Hepatocyte (in vitro differentiated cells): Measurements from ENCODE around the gene RTTN. TPM values are rescaled to one million over a fixed set of nuclear protein-coding genes. Genes with fewer than 3 reads are reported as not detected.
"Not testable (repeated sequence)": the region's sequence is repeated elsewhere in the genome, so short reads cannot be mapped to it uniquely, and the experiment has no call there.

Source experiments
- DNase-seq: peaks from one replicate; pipeline ENCODE4 v3.0.0-alpha.2; 2016; ENCODE audit warnings: low spot score
- H2AFZ ChIP-seq: fragments of 200-600 bp; sonication (generic); 2 replicates; pipeline ENCODE4 v1.6.0; 2016; ENCODE audit warnings: antibody characterized with exemption, mild to moderate bottlenecking
- H3K27ac ChIP-seq: fragments of 200-600 bp; sonication (generic); 2 replicates; pipeline ENCODE4 v1.5.1; 2016; ENCODE audit warnings: mild to moderate bottlenecking
- H3K27me3 ChIP-seq: fragments of 200-600 bp; sonication (generic); 2 replicates; pipeline ENCODE4 v1.6.1; 2016
- H3K36me3 ChIP-seq: fragments of 200-600 bp; sonication (generic); replicated peaks from 2 replicates; pipeline ENCODE4 v1.5.1; 2016; ENCODE audit warnings: low read depth; ENCODE audit not compliant: insufficient read depth
- H3K4me1 ChIP-seq: fragments of 200-600 bp; sonication (generic); 2 replicates; pipeline ENCODE4 v1.5.1; 2016; ENCODE audit warnings: mild to moderate bottlenecking, moderate library complexity; ENCODE audit not compliant: insufficient read depth
- H3K4me2 ChIP-seq: fragments of 200-600 bp; sonication (generic); 2 replicates; pipeline ENCODE4 v1.6.0; 2016
- H3K4me3 ChIP-seq: fragments of 200-600 bp; sonication (generic); 2 replicates; pipeline ENCODE4 v1.5.1; 2016; ENCODE audit warnings: mild to moderate bottlenecking
- H3K79me2 ChIP-seq: fragments of 200-600 bp; sonication (generic); 2 replicates; pipeline ENCODE4 v1.6.0; 2017; ENCODE audit warnings: mild to moderate bottlenecking
- H3K9me2 ChIP-seq: fragments of 200-600 bp; sonication (generic); replicated peaks from 2 replicates; pipeline ENCODE4 v1.6.0; 2017; ENCODE audit warnings: mild to moderate bottlenecking; ENCODE audit not compliant: insufficient read depth
- H3K9me3 ChIP-seq: fragments of 200-600 bp; sonication (generic); 2 replicates; pipeline ENCODE4 v1.5.1; 2016; ENCODE audit warnings: low read depth, mild to moderate bottlenecking
- H4K20me1 ChIP-seq: fragments of 200-600 bp; sonication (generic); 2 replicates; pipeline ENCODE4 v1.6.0; 2016; ENCODE audit warnings: mild to moderate bottlenecking; ENCODE audit not compliant: insufficient read depth, poor library complexity, severe bottlenecking
- EZH2 ChIP-seq: fragments of 200-600 bp; sonication (generic); IDR thresholded peaks from 2 replicates; pipeline ENCODE4 v1.6.1; 2016; ENCODE audit warnings: antibody characterized with exemption, mild to moderate bottlenecking, borderline replicate concordance
- EZH2phosphoT487 ChIP-seq: fragments of 200-600 bp; sonication (generic); IDR thresholded peaks from one replicate; pipeline ENCODE4 v1.6.1; 2018; ENCODE audit warnings: antibody characterized with exemption, mild to moderate bottlenecking, low read depth, moderate library complexity; ENCODE audit not compliant: unreplicated experiment, severe bottlenecking
- WGBS: methylation state at CpG from one replicate; pipeline ENCODE4 v1.1.6; 2016; ENCODE audit warnings: low lambda C conversion rate; ENCODE audit errors: missing lambda C conversion rate; 5-methylcytosine and 5-hydroxymethylcytosine counted together
- polyA plus RNA-seq: library from polyadenylated mRNA; unstranded; fragments of >200 nt; fragmentation: Nextera tagmentation; extraction: Ambion mirVana; gene quantifications from 2 replicates; pipeline ENCODE4 v1.2.1, GENCODE V29; 2016
- total RNA-seq: library from RNA; depleted of rRNA; stranded (reverse); fragments of >200 nt; gene quantifications from 2 replicates; pipeline ENCODE4 v1.2.3, GENCODE V29; 2014
- TF ChIP-seq, protein P1 (sequence below): fragments of 200-600 bp; sonication (generic); IDR thresholded peaks from 2 replicates; pipeline ENCODE4 v1.5.1; 2016; ENCODE audit warnings: antibody characterized with exemption, mild to moderate bottlenecking; ENCODE audit not compliant: poor library complexity

Gene RTTN
- total and polyA plus RNA-seq, 2 experiments from 2014 or later = 2.5 to 14.0 TPM

DNA sequence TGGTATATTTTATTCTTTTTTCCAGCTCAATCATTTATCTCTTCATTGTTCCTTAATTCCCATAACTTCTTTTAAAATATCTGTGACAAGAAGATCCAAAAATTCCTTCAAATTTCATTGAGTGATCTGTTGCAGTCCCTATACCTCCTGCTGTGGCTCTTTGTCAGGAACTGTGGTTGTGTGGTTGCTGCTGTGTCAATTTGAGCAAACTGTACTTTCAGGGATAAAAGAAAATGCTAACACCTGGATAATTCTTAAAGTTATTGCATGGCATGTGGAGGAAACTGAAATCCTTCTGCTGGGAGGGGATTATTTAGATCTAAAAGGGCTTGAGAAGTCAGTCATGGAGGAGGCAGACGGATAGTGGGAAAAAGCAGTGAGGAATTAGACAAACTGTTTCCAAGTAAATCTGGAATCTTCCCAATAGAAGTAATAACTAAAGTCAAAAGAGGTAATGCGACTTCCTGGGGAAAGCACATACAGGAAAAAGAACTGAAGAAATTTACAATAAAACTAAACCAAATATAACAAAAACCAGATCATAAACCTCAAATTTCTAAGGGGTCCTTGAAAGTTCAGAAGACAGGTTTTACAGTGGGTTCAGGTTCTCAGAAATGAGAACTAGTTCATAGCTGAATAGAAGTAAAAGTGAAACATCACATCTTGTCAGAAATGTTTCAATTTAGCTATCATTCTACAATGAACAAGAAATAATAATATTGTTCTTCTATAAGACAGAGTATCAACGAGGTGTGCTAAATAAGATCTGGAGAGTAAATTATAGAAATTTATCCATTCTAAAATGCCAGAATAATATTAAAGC, 224.3 kb downstream of the RTTN start:
- H3K27ac ChIP-seq = no peak overlapping the region
- WGBS = 86% methylated on average over 3 of the region's 3 CpGs
- TF ChIP-seq EZH2phosphoT487 (no peak), EZH2 (no peak)
- TF ChIP-seq, protein P1, sequence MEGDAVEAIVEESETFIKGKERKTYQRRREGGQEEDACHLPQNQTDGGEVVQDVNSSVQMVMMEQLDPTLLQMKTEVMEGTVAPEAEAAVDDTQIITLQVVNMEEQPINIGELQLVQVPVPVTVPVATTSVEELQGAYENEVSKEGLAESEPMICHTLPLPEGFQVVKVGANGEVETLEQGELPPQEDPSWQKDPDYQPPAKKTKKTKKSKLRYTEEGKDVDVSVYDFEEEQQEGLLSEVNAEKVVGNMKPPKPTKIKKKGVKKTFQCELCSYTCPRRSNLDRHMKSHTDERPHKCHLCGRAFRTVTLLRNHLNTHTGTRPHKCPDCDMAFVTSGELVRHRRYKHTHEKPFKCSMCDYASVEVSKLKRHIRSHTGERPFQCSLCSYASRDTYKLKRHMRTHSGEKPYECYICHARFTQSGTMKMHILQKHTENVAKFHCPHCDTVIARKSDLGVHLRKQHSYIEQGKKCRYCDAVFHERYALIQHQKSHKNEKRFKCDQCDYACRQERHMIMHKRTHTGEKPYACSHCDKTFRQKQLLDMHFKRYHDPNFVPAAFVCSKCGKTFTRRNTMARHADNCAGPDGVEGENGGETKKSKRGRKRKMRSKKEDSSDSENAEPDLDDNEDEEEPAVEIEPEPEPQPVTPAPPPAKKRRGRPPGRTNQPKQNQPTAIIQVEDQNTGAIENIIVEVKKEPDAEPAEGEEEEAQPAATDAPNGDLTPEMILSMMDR = no peak

DNA sequence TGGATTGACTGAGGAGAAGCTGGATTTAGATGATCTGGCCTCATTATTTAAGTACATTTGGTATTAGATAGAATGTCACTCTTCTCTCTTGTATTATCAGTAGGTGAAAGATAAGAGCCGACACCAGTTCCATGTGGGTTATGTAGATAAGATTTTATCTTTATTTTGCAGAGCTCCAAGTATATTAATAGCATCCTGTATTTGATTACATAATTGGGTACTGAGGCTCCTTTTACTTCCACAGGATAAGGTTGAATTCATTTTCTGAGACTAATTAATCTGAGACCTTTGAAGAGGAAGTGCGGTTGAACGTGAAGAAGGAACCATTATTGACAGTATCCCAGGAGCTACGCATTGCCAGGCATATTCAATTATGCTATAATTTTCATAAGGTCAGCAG, 225.0 kb downstream of the RTTN start:
- H4K20me1 ChIP-seq = no peaks in the 10 kb centered on the region
- WGBS = 63% methylated on average over 4 of the region's 4 CpGs
- no peaks in the 10 kb centered on the region for H3K27me3 ChIP-seq
- no peak overlapping the region for H3K4me2 ChIP-seq
- H3K27ac ChIP-seq = no peak overlapping the region
- no peaks in the 10 kb centered on the region for H3K36me3 ChIP-seq
- TF ChIP-seq, protein P1 = no peak
- TF ChIP-seq EZH2 (no peak), EZH2phosphoT487 (no peak)
- H3K4me3 ChIP-seq = no peak overlapping the region
- H3K79me2 ChIP-seq = no peaks in the 10 kb centered on the region
- no peaks in the 10 kb centered on the region for H3K9me3 ChIP-seq
- DNase-seq = no peak
- H3K4me1 ChIP-seq = no peaks in the 10 kb centered on the region
- no peak overlapping the region for H2AFZ ChIP-seq
- H3K9me2 ChIP-seq = no peaks in the 10 kb centered on the region

More for the DNA sequence above, 224.3 kb downstream of the RTTN start:
- H3K4me3 ChIP-seq = no peak overlapping the region
- no peaks in the 10 kb centered on the region for H3K36me3 ChIP-seq
- no peaks in the 10 kb centered on the region for H3K27me3 ChIP-seq
- H4K20me1 ChIP-seq = no peaks in the 10 kb centered on the region
- H3K9me2 ChIP-seq = no peaks in the 10 kb centered on the region
- H2AFZ ChIP-seq = no peak overlapping the region
- no peaks in the 10 kb centered on the region for H3K4me1 ChIP-seq
- H3K4me2 ChIP-seq = no peak overlapping the region
- H3K9me3 ChIP-seq = no peaks in the 10 kb centered on the region
- H3K79me2 ChIP-seq = no peaks in the 10 kb centered on the region
- no peak for DNase-seq

DNA sequence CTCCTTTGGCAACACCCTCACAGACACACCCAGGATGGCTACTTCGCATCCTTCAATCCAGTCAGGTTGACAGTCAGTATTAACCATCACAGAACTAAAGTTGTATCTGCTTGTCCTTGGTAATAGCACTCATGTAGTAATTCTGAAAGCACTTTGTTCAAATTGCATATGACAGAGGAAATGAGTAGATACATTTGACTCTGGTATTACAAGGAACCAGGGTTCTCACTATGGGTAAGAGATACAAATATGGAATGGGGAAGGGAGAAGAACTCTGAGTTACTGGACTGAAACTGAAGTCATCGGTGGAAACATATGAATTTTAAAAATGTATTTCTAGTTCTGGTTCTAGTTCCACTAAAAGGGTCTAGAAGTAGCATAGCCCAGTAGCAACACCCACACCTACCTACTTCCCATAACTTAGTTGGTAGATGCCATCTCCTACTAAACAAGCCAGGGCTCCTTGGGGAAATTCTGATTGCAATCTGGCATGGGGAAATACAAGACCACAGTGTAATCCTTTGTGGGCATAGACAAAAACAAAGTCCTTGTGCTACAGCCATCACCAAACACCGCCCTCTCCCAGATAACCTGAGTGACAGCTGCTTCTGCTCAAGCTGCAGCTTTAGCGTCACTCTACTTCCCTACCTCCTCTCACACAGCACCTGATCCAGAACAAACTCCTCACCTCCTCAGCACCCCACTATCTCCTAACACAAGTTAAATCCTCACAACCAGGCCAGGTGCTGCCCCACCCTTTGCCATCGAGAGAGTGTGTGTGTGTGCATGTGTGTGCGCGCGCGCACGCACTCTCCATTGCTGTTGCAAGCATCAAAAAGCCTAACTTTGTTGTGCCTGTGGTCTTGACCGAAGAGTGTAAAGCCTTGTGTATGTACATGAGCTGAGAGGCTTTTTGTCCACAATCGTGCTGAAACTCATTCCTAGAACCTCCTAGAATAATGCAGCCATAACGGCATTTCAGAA, 226.5 kb downstream of the RTTN start:
- no peak overlapping the region for H3K4me3 ChIP-seq
- H3K27ac ChIP-seq = no peak overlapping the region
- no peaks in the 10 kb centered on the region for H3K4me1 ChIP-seq
- no peak overlapping the region for H2AFZ ChIP-seq
- H3K9me2 ChIP-seq = no peaks in the 10 kb centered on the region
- DNase-seq = no peak
- no peaks in the 10 kb centered on the region for H3K27me3 ChIP-seq
- WGBS = 90% methylated on average over 13 of the region's 13 CpGs
- H3K9me3 ChIP-seq = no peaks in the 10 kb centered on the region
- TF ChIP-seq EZH2 = no peak
- TF ChIP-seq EZH2phosphoT487 = no peak
- TF ChIP-seq, protein P1 = no peak
- H3K79me2 ChIP-seq = no peaks in the 10 kb centered on the region
- H3K36me3 ChIP-seq = no peaks in the 10 kb centered on the region
- H4K20me1 ChIP-seq = no peaks in the 10 kb centered on the region
- H3K4me2 ChIP-seq = no peak overlapping the region

DNA sequence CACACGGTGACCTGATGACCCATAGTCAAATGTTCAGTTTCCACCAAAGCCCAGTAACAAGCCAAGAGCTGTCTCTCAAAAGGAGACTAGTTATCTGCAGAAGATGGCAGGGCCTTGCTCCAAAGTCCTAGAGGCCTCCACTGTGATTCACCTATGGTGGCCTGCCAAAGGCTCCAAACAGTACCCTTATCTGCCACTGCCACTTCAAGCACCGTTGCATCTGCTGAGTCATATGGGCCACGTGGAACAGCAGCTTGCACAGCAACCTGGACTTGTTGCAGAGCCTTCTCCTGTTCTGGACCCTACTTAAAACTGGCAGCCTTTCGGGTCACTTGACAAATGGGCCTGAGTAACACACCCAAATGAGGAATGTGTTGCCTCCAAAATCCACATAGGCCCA, 230.2 kb downstream of the RTTN start:
- not testable (repeated sequence) for H3K79me2 ChIP-seq, DNase-seq, H3K27ac ChIP-seq, H2AFZ ChIP-seq, H3K9me3 ChIP-seq, H3K36me3 ChIP-seq, H3K4me3 ChIP-seq, H3K27me3 ChIP-seq, H3K4me1 ChIP-seq, H3K9me2 ChIP-seq, H4K20me1 ChIP-seq, H3K4me2 ChIP-seq
- 94% methylated on average over 4 of the region's 4 CpGs for WGBS
